Prostate gland (tissue), 2 donors: Measurements from ENCODE around the gene ACTG1.

Experiments
- POLR2A ChIP-seq: fragments of 450-650 bp; IDR thresholded peaks from one replicate; pipeline ENCODE4 v1.6.1; 2016; ENCODE audit warnings: antibody characterized with exemption, mild to moderate bottlenecking
- POLR2AphosphoS5 ChIP-seq: sonication (generic); formaldehyde crosslinking; IDR thresholded peaks from one replicate; pipeline ENCODE4 v1.6.1; 2017; ENCODE audit warnings: antibody characterized with exemption
- TF ChIP-seq, protein P1 (sequence below), 4 experiments: fragments of 200-600 bp in 2 of 4; fragments of 450-650 bp in 2 of 4; sonication (generic) in 2 of 4; IDR thresholded peaks; 1 replicate in 3 of 4; 2 replicates in 1 of 4; pipeline ENCODE4 v1.5.1; 2016 to 2019; ENCODE audit warnings: antibody characterized with exemption in 4 of 4, mild to moderate bottlenecking in 2 of 4, moderate library complexity in 2 of 4

DNA sequence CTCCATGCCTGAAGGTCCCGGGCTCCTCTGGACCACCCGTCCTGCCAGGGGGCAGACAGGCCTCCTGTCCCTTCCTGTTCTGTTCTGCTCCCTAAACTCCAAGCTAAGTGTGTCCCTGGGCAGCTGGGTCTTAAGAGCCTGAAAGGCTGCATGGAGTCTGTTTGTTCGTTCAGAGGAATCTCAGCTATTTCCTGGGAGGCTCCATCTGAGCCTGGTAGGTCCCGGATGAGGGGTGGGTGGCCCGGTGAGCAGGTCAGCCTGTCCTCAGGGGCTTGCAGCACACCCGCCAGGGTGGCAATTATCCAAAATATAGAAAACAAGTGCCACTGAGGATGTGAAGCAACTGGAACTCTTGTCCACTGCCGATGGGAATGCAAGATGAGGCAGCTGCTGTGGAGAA lies 12.6 kb downstream of the ACTG1 start:
- TF ChIP-seq, protein P1, sequence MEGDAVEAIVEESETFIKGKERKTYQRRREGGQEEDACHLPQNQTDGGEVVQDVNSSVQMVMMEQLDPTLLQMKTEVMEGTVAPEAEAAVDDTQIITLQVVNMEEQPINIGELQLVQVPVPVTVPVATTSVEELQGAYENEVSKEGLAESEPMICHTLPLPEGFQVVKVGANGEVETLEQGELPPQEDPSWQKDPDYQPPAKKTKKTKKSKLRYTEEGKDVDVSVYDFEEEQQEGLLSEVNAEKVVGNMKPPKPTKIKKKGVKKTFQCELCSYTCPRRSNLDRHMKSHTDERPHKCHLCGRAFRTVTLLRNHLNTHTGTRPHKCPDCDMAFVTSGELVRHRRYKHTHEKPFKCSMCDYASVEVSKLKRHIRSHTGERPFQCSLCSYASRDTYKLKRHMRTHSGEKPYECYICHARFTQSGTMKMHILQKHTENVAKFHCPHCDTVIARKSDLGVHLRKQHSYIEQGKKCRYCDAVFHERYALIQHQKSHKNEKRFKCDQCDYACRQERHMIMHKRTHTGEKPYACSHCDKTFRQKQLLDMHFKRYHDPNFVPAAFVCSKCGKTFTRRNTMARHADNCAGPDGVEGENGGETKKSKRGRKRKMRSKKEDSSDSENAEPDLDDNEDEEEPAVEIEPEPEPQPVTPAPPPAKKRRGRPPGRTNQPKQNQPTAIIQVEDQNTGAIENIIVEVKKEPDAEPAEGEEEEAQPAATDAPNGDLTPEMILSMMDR (IDR thresholded peaks at IDR 0.05) = no peak
- no peak for TF ChIP-seq POLR2A
- TF ChIP-seq POLR2AphosphoS5 = no peak
